Measurements from ENCODE around the gene FLOT2. TPM values are rescaled to one million over a fixed set of nuclear protein-coding genes. Genes with fewer than 3 reads are reported as not detected.
"Not testable (repeated sequence)": the region's sequence is repeated elsewhere in the genome, so short reads cannot be mapped to it uniquely, and the experiment has no call there.

Gene FLOT2
- total RNA-seq, 1 experiment from 2014 or later = 23.1 TPM

DNA sequence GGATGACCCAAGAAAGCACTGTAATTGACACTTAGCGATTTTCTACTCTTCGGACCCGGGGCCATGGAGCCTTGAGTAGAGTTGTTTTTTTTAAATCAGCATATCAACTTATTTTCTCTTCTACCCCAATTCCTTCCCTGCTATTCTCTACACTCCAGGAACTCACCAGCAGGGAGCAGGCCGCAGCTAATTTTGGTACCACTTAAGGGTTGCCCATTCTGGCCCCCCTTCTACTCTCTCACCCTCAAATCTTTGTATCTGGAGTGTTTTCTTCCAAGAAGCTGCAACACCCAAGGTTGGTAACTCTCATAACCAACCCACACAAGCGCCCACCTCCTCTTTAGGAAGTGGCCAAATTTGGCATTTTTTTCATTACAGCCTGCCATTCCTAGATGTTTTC lies 48.3 kb downstream of the FLOT2 start:
- Histone ChIP-seq H3K9ac (ENCODE audit: low read length) (no peak overlapping the region), H3K27me3 (ENCODE audit: low read length) (no peaks in the 10 kb centered on the region), H3K4me2 (ENCODE audit: low read length) (no peak overlapping the region), H3K36me3 (ENCODE audit: low read depth, low read length) (no peaks in the 10 kb centered on the region), H2AFZ (ENCODE audit: low read length) (no peak overlapping the region), H3F3A (ENCODE audit: low read length, unreplicated experiment) (no peaks in the 10 kb centered on the region), H4K20me1 (ENCODE audit: low read length) (no peaks in the 10 kb centered on the region), H3K9me3 (ENCODE audit: low read length) (no peaks in the 10 kb centered on the region), H3K27ac (ENCODE audit: low read length) (no peak overlapping the region), H3K79me2 (ENCODE audit: low read length) (no peaks in the 10 kb centered on the region), H3K4me3 (ENCODE audit: low read length) (no peak overlapping the region), H3K9me2 (replicated peaks; ENCODE audit: low read length) (no peaks in the 10 kb centered on the region), H3K4me1 (ENCODE audit: insufficient read depth, low read length) (0 out of 2 replicates have a peak, but pooled peaks cover 2% of the 10 kb centered on the region)
- DNase-seq (no peak), ATAC-seq (0 out of 2 replicates have a peak, but pooled peaks have one; percentile 33)
- intact Hi-C loops (cut with micrococcal nuclease) = loop anchor here (10.0 kb wide), 1 partner anchor 56 kb away; the partner anchor contains the start of gene DHRS13
- no TSS peak for BruUV-seq (replicated peaks)
- ChIA-PET POLR2A (ENCODE audit: unreplicated experiment) (no interaction called here), CTCF (interaction anchor here (0.6 kb wide), 1 partner anchor 41 kb away, joined by 3 read pairs; no protein-coding TSS in a partner anchor)
- no peak for TF ChIP-seq EZH2 (IDR thresholded peaks at IDR 0.05; ENCODE audit: low read length, unreplicated experiment)
- TF ChIP-seq, protein P1, sequence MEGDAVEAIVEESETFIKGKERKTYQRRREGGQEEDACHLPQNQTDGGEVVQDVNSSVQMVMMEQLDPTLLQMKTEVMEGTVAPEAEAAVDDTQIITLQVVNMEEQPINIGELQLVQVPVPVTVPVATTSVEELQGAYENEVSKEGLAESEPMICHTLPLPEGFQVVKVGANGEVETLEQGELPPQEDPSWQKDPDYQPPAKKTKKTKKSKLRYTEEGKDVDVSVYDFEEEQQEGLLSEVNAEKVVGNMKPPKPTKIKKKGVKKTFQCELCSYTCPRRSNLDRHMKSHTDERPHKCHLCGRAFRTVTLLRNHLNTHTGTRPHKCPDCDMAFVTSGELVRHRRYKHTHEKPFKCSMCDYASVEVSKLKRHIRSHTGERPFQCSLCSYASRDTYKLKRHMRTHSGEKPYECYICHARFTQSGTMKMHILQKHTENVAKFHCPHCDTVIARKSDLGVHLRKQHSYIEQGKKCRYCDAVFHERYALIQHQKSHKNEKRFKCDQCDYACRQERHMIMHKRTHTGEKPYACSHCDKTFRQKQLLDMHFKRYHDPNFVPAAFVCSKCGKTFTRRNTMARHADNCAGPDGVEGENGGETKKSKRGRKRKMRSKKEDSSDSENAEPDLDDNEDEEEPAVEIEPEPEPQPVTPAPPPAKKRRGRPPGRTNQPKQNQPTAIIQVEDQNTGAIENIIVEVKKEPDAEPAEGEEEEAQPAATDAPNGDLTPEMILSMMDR (conservative IDR thresholded peaks at IDR 0.05; ENCODE audit: low read depth, low read length) = 0 out of 2 replicates have a peak, but pooled peaks have one; percentile 18
- no peak for TF ChIP-seq EZH2phosphoT487 (IDR thresholded peaks at IDR 0.05; ENCODE audit: borderline replicate concordance, low read length)

GRCh38 chr17:28848667-28849066 lies 48.9 kb downstream of the FLOT2 start:
- H3K36me3 ChIP-seq (ENCODE audit: low read depth, low read length); H3K9me3 ChIP-seq (ENCODE audit: low read length); H3K4me3 ChIP-seq (ENCODE audit: low read length); H3K9ac ChIP-seq (ENCODE audit: low read length); ATAC-seq; H3K79me2 ChIP-seq (ENCODE audit: low read length); H3K27ac ChIP-seq (ENCODE audit: low read length); H3K9me2 ChIP-seq (replicated peaks; ENCODE audit: low read length); DNase-seq; POLR2A ChIA-PET (ENCODE audit: unreplicated experiment); H3F3A ChIP-seq (ENCODE audit: low read length, unreplicated experiment); H3K4me2 ChIP-seq (ENCODE audit: low read length); BruUV-seq (replicated peaks); H3K27me3 ChIP-seq (ENCODE audit: low read length); H3K4me1 ChIP-seq (ENCODE audit: insufficient read depth, low read length); H4K20me1 ChIP-seq (ENCODE audit: low read length); H2AFZ ChIP-seq (ENCODE audit: low read length): not testable (repeated sequence)
- TF ChIP-seq, protein P1 (conservative IDR thresholded peaks at IDR 0.05; ENCODE audit: low read depth, low read length) = peak; percentile 44
- CTCF ChIA-PET = interaction anchor here (0.7 kb wide), 1 partner anchor 20 kb away, joined by 3 read pairs; no protein-coding TSS in a partner anchor
- intact Hi-C loops (cut with micrococcal nuclease) = loop anchor here (10.0 kb wide), 1 partner anchor 56 kb away; the partner anchor contains the start of gene DHRS13

GRCh38 chr17:28846699-28847098 lies 50.8 kb downstream of the FLOT2 start:
- H3K9ac ChIP-seq (ENCODE audit: low read length); ATAC-seq; H3K4me3 ChIP-seq (ENCODE audit: low read length); POLR2A ChIA-PET (ENCODE audit: unreplicated experiment); H2AFZ ChIP-seq (ENCODE audit: low read length); H3K9me2 ChIP-seq (replicated peaks; ENCODE audit: low read length); CTCF ChIA-PET; H3F3A ChIP-seq (ENCODE audit: low read length, unreplicated experiment); BruUV-seq (replicated peaks); H4K20me1 ChIP-seq (ENCODE audit: low read length); H3K36me3 ChIP-seq (ENCODE audit: low read depth, low read length); H3K9me3 ChIP-seq (ENCODE audit: low read length); H3K4me2 ChIP-seq (ENCODE audit: low read length); H3K4me1 ChIP-seq (ENCODE audit: insufficient read depth, low read length); H3K27me3 ChIP-seq (ENCODE audit: low read length); H3K27ac ChIP-seq (ENCODE audit: low read length); DNase-seq: not testable (repeated sequence)
- H3K79me2 ChIP-seq (ENCODE audit: low read length) = peaks cover 13% of the 10 kb centered on the region
- intact Hi-C loops (cut with micrococcal nuclease) = loop anchor here (10.0 kb wide), 1 partner anchor 58 kb away; the partner anchor contains the start of gene DHRS13
